Thyroid gland (tissue), 4 donors: Measurements from ENCODE around the gene PCNA.

Experiments used
- CTCF ChIP-seq, 6 experiments: fragments of 200-600 bp in 3 of 6; fragments of 450-650 bp in 3 of 6; sonication (generic) in 3 of 6; IDR thresholded peaks; one replicate each; pipeline ENCODE4 v1.5.1; 2016 to 2019; ENCODE audit warnings: antibody characterized with exemption in 6 of 6, mild to moderate bottlenecking in 2 of 6, inconsistent platforms in 1 of 6, moderate library complexity in 1 of 6
- POLR2A ChIP-seq, 2 donors: fragments of 450-650 bp; IDR thresholded peaks; one replicate each; pipeline ENCODE4 v1.6.1; 2017; ENCODE audit warnings: antibody characterized with exemption in 2 of 2, mild to moderate bottlenecking in 2 of 2, moderate library complexity in 1 of 2

- TF ChIP-seq POLR2A (IDR thresholded peaks at IDR 0.05): no peak
- TF ChIP-seq CTCF (IDR thresholded peaks at IDR 0.05): no peak
Observed at GRCh38 chr20:5073660-5074231, 46.0 kb downstream of the PCNA start.
